Upper lobe of right lung (tissue), 1 donor: Measurements from ENCODE around the gene SMIM11. TPM values are rescaled to one million over a fixed set of nuclear protein-coding genes. Genes with fewer than 3 reads are reported as not detected.

Experiments
- ATAC-seq: fragments of 200-7000 bp; cut with Tn5 transposase; one replicate; pipeline ENCODE4 v1.9.1; 2020; ENCODE audit warnings: mild to moderate bottlenecking, moderate library complexity
- DNase-seq: peaks from one replicate; pipeline ENCODE4 v3.0.0-alpha.2; 2020
- H3K27ac ChIP-seq: fragments of 200-600 bp; one replicate; pipeline ENCODE4 v1.8.0; 2022
- H3K27me3 ChIP-seq: fragments of 200-600 bp; one replicate; pipeline ENCODE4 v1.8.0; 2022; ENCODE audit warnings: mild to moderate bottlenecking
- H3K36me3 ChIP-seq: fragments of 200-600 bp; one replicate; pipeline ENCODE4 v1.8.0; 2022
- H3K4me1 ChIP-seq: fragments of 200-600 bp; one replicate; pipeline ENCODE4 v1.8.0; 2022
- H3K4me3 ChIP-seq: fragments of 200-600 bp; one replicate; pipeline ENCODE4 v1.8.0; 2022; ENCODE audit warnings: mild to moderate bottlenecking
- H3K9me3 ChIP-seq: fragments of 200-600 bp; one replicate; pipeline ENCODE4 v1.8.0; 2022
- CTCF ChIP-seq: fragments of 200-600 bp; IDR thresholded peaks from one replicate; pipeline ENCODE4 v1.8.0; 2022; ENCODE audit warnings: antibody characterized with exemption
- intact Hi-C: fragments of 100-400 bp; cut with DNase I; formaldehyde crosslinking; loops from one replicate; pipeline ENCODE4 v1.11.0; 2022
- total RNA-seq: library from RNA; stranded (reverse); fragmentation: NEBNext Ultra II Directional; extraction: Animal tissue kit (Norgen Biotek cat#: 25700); gene quantifications from one replicate; pipeline ENCODE4 v1.2.1, GENCODE V29; 2021
- donor health status: DM: no; HTN: yes; CAD: no; lungs with severe emphysema.

The SMIM11 gene
- total RNA-seq, 1 donor from 2014 or later = 21.8 TPM

- intact Hi-C loops = no loop called here
- ATAC-seq (no peak), DNase-seq (no peak)
These were observed 17.4 kb upstream of the SMIM11 start for GRCh38 chr21:34357889-34358288.

GRCh38 chr21:34358866-34359265, 16.4 kb upstream of the SMIM11 start:
- ATAC-seq = no peak
- Histone ChIP-seq H3K27ac (no peak overlapping the region), H3K4me1 (peaks cover 7% of the 10 kb centered on the region), H3K9me3 (no peaks in the 10 kb centered on the region), H3K4me3 (no peak overlapping the region), H3K36me3 (no peaks in the 10 kb centered on the region), H3K27me3 (no peaks in the 10 kb centered on the region)
- TF ChIP-seq CTCF = no peak
- no peak for DNase-seq
- intact Hi-C loops = no loop called here

More at GRCh38 chr21:34357889-34358288, 17.4 kb upstream of the SMIM11 start:
- no peak overlapping the region for H3K4me3 ChIP-seq
- no peaks in the 10 kb centered on the region for H3K9me3 ChIP-seq
- no peak overlapping the region for H3K27ac ChIP-seq
- TF ChIP-seq CTCF = no peak
- H3K4me1 ChIP-seq = peaks cover 7% of the 10 kb centered on the region
- H3K36me3 ChIP-seq = no peaks in the 10 kb centered on the region
- H3K27me3 ChIP-seq = no peaks in the 10 kb centered on the region

GRCh38 chr21:34360488-34361241, 14.6 kb upstream of the SMIM11 start:
- DNase-seq = no peak
- no peak for ATAC-seq
- no peak overlapping the region for H3K4me3 ChIP-seq
- H3K27ac ChIP-seq = no peak overlapping the region
- H3K4me1 ChIP-seq = peaks cover 7% of the 10 kb centered on the region
- no peak for TF ChIP-seq CTCF
- H3K9me3 ChIP-seq = no peaks in the 10 kb centered on the region
- H3K27me3 ChIP-seq = no peaks in the 10 kb centered on the region
- H3K36me3 ChIP-seq = no peaks in the 10 kb centered on the region
- intact Hi-C loops = no loop called here

DNA sequence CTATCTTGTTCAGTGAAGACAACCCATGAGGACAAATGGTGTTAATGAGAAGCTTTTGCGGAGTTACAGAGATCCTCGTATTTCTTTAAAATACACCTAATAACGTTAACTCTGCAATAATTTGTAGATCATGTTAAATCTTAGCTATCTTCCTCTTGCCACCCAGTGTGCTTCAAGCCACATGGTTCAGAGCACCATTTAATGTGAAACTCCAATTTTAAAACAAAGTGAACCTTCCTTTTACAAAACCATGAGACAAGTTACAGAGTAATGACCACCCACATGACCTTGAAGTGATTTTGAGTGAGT, 13.2 kb upstream of the SMIM11 start:
- ATAC-seq (no peak), DNase-seq (no peak)
- TF ChIP-seq CTCF = no peak
- H3K27ac ChIP-seq = no peak overlapping the region
- H3K27me3 ChIP-seq = no peaks in the 10 kb centered on the region
- no peak overlapping the region for H3K4me3 ChIP-seq
- no peaks in the 10 kb centered on the region for H3K36me3 ChIP-seq
- intact Hi-C loops = no loop called here
- no peaks in the 10 kb centered on the region for H3K9me3 ChIP-seq
- H3K4me1 ChIP-seq = peaks cover 7% of the 10 kb centered on the region

- Histone ChIP-seq H3K9me3 (no peaks in the 10 kb centered on the region), H3K27ac (no peak overlapping the region), H3K4me1 (peaks cover 7% of the 10 kb centered on the region), H3K4me3 (no peak overlapping the region), H3K36me3 (no peaks in the 10 kb centered on the region), H3K27me3 (no peaks in the 10 kb centered on the region)
- no peak for ATAC-seq
- intact Hi-C loops = no loop called here
- TF ChIP-seq CTCF = no peak
- no peak for DNase-seq
These were observed 12.6 kb upstream of the SMIM11 start for GRCh38 chr21:34362670-34363069.

DNA sequence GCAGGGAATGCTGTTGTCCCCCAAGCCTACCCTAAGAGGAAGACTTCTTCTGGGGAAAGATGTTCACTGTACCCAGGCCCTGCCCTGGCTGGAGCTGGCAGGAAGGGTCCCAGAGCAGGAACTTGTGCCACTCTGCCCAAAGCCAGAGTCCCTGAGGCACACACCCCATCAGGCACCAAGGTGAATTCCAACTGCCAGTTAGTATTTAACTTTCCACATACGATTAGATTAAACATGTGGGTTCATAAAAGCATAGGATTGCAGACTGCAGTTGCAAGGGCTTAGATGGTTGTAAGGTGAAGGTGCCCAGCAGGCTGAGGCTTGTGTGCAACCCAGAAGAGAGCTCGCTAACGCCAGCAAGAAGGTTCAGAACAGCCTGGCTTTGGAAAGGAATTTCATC, 11.6 kb upstream of the SMIM11 start, which contains the start of gene KCNE2:
TSS of gene KCNE2 (plus strand) at position 274 of the 400 bp plus-strand sequence. CDS start 6,473 bp downstream, outside the sequence.
- no peak within 1 kb of the TSS for H3K27ac ChIP-seq
- H3K4me3 ChIP-seq = no peak within 1 kb of the TSS
- DNase-seq (no peak), ATAC-seq (no peak)
- no peak for TF ChIP-seq CTCF
- H3K27me3 ChIP-seq = no peaks in the 10 kb centered on the region
- intact Hi-C loops = no loop called here
- H3K9me3 ChIP-seq = no peaks in the 10 kb centered on the region
- no peaks in the 10 kb centered on the region for H3K36me3 ChIP-seq
- peaks cover 7% of the 10 kb centered on the region for H3K4me1 ChIP-seq
